B cell (primary cell): ENCODE results near the gene ADGRA1.

ENCODE experiments used
- CTCF ChIP-seq: fragments of 200-600 bp; IDR thresholded peaks from one replicate; pipeline ENCODE4 v1.8.0; 2022; ENCODE audit warnings: antibody characterized with exemption, mild to moderate bottlenecking
- EZH2 ChIP-seq: IDR thresholded peaks from 2 replicates; pipeline ENCODE4 v1.6.1; 2012; ENCODE audit warnings: borderline replicate concordance, low read depth, mild to moderate bottlenecking, moderate library complexity, low read length; ENCODE audit not compliant: insufficient read depth, poor library complexity, severe bottlenecking

DNA sequence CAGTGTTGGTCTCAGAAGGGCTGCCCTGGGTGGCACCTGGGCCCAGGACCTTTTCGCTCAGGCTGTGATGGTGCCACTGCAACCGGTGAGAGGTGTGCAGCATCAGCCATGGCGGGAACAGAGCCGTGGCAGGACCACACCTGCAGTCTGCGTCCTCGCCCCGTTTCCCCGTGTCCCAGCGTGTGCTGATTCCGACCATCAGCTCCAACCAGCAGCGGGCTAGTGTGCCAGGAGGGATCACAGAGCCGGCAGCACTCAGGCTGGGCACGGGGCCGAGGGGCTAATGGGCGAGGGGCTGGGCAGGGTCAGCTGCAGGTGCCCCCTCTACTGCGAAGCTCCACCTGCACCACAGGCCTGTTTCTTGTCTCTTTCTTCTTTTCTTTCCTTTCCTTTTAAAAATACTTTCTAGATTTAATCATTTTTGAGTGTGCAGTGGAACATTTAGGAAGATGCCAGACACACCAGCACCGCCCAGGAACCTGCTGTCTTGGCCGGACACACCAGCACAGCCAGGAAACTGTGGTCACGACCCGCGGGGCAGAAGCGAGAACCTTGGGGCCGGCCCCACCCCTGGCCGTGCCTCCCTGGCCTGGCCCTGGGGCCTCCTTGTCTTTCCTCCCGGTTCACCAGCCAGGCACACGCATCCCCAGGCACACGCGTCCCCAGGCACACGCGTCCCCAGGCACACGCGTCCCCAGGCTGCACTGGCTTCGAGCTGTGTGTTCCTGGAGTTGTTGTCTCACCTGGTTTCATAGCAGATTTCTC lies 34.6 kb downstream of the ADGRA1 start:
- TF ChIP-seq EZH2, result no peak
- TF ChIP-seq CTCF, result no peak
